Fibroblast of lung (primary cell): Measurements from ENCODE around the gene MEIS2. TPM values are rescaled to one million over a fixed set of nuclear protein-coding genes. Genes with fewer than 3 reads are reported as not detected.

Experiments
- DNase-seq, 2 donors: peaks; one replicate each; pipeline versions ENCODE4 v3.0.0 to v3.0.0-alpha.2; 2010; ENCODE audit warnings: low read depth in 2 of 2
- H2AFZ ChIP-seq: 2 replicates; pipeline ENCODE4 v1.5.1; 2012; ENCODE audit warnings: low read length, control low read depth, inconsistent platforms
- H3K27ac ChIP-seq: 2 replicates; pipeline ENCODE4 v1.5.1; 2011; ENCODE audit warnings: low read length, control low read depth; ENCODE audit not compliant: insufficient read depth
- H3K27me3 ChIP-seq: 2 replicates; pipeline ENCODE4 v1.5.1; 2011; ENCODE audit warnings: mild to moderate bottlenecking, low read length; ENCODE audit not compliant: control insufficient read depth, insufficient read depth
- H3K36me3 ChIP-seq: 2 replicates; pipeline ENCODE4 v1.5.1; 2011; ENCODE audit warnings: low read length; ENCODE audit not compliant: control insufficient read depth, insufficient read depth
- H3K4me1 ChIP-seq: 2 replicates; pipeline ENCODE4 v1.5.1; 2011; ENCODE audit warnings: low read length; ENCODE audit not compliant: control insufficient read depth, insufficient read depth; ENCODE audit errors: extremely low read depth
- H3K4me2 ChIP-seq: 2 replicates; pipeline ENCODE4 v1.5.1; 2011; ENCODE audit warnings: low read length, control low read depth; ENCODE audit not compliant: insufficient read depth; ENCODE audit errors: extremely low read depth
- H3K4me3 ChIP-seq, 4 experiments: fragments of 200-600 bp in 1 of 4; sonication (generic) in 1 of 4; replicated peaks in 1 of 4; 2 replicates each; pipeline ENCODE4 v1.5.1; 2011 to 2016; ENCODE audit warnings: low read length in 4 of 4, low read depth in 3 of 4, mild to moderate bottlenecking in 3 of 4, control low read depth in 2 of 4, inconsistent platforms in 1 of 4, mixed read lengths in 1 of 4; ENCODE audit not compliant: insufficient read depth in 1 of 4; ENCODE audit errors: control extremely low read depth in 1 of 4
- H3K79me2 ChIP-seq: 2 replicates; pipeline ENCODE4 v1.5.1; 2012; ENCODE audit warnings: mild to moderate bottlenecking, low read length, inconsistent platforms; ENCODE audit not compliant: control insufficient read depth, insufficient read depth
- H3K9ac ChIP-seq: 2 replicates; pipeline ENCODE4 v1.5.1; 2011; ENCODE audit warnings: mild to moderate bottlenecking, low read length, control low read depth; ENCODE audit not compliant: insufficient read depth
- H3K9me3 ChIP-seq: 2 replicates; pipeline ENCODE4 v1.5.1; 2012; ENCODE audit warnings: low read depth, low read length; ENCODE audit not compliant: control insufficient read depth, insufficient read depth
- H4K20me1 ChIP-seq: 2 replicates; pipeline ENCODE4 v1.5.1; 2011; ENCODE audit warnings: low read length; ENCODE audit not compliant: control insufficient read depth, insufficient read depth; ENCODE audit errors: extremely low read depth
- CTCF ChIP-seq, 2 donors: IDR thresholded peaks in 1 of 2; conservative IDR thresholded peaks in 1 of 2; 1 replicate in 1 of 2; 2 replicates in 1 of 2; pipeline ENCODE4 v1.5.1; 2011 to 2012; ENCODE audit warnings: low read length in 2 of 2, control low read depth in 1 of 2, inconsistent platforms in 1 of 2, low read depth in 1 of 2, mild to moderate bottlenecking in 1 of 2
- EZH2 ChIP-seq: IDR thresholded peaks from 2 replicates; pipeline ENCODE4 v1.5.1; 2012; ENCODE audit warnings: low read length, control low read depth, mild to moderate bottlenecking; ENCODE audit errors: missing control alignments
- polyA plus RNA-seq, 2 donors: library from polyadenylated mRNA; depleted of rRNA in 1 of 2; stranded (reverse) in 1 of 2; unstranded in 1 of 2; fragments of >200 nt; gene quantifications; 2 replicates each; pipeline ENCODE4 v1.2.1, GENCODE V29; 2011 to 2012; ENCODE audit warnings: missing spikeins in 1 of 2
- total RNA-seq: library from RNA; depleted of rRNA; stranded (reverse); fragments of >200 nt; gene quantifications from 2 replicates; pipeline ENCODE4 v1.2.1, GENCODE V29; 2014

Gene MEIS2
- total and polyA plus RNA-seq, 2 donors (not counting 1 experiment from before 2014, with no cell fraction given) = 31.0 to 37.1 TPM

DNA sequence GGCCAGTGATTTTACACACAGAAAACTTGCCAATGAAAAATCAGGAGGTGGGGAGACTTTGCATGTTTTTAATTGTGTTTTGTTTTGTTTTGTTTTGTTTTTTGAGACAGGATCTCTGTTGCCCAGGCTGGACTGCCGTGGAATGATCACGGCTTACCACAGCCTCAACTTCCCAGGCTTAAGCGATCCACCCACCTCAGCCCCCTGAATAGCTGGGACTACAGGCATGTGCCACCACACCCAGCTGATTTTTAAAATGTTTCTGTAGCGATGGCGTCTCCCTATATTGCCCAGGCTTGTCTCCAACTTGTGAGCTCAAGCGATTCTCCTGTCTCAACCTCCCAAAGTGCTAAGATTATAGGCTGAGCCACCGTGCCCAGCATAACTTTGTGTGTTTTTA, 46.0 kb downstream of the MEIS2 start:
- H3K27ac ChIP-seq = no peak overlapping the region
- no peaks in the 10 kb centered on the region for H3K36me3 ChIP-seq
- H4K20me1 ChIP-seq = no peaks in the 10 kb centered on the region
- H3K4me2 ChIP-seq = no peak overlapping the region
- TF ChIP-seq CTCF (conservative IDR thresholded peaks at IDR 0.05 in 1 of 2, IDR thresholded peaks at IDR 0.05 in 1 of 2; ENCODE audit: low read depth in 1 of 2, low read length in 2 of 2) = no peak
- no peaks in the 10 kb centered on the region for H3K9me3 ChIP-seq
- DNase-seq = peak in 1 of 2 donors; percentile 61
- H3K4me3 ChIP-seq = no peak overlapping the region
- no peaks in the 10 kb centered on the region for H3K4me1 ChIP-seq
- no peak overlapping the region for H2AFZ ChIP-seq
- no peaks in the 10 kb centered on the region for H3K27me3 ChIP-seq
- peaks cover 2% of the 10 kb centered on the region for H3K79me2 ChIP-seq
- H3K9ac ChIP-seq = no peak overlapping the region

DNA sequence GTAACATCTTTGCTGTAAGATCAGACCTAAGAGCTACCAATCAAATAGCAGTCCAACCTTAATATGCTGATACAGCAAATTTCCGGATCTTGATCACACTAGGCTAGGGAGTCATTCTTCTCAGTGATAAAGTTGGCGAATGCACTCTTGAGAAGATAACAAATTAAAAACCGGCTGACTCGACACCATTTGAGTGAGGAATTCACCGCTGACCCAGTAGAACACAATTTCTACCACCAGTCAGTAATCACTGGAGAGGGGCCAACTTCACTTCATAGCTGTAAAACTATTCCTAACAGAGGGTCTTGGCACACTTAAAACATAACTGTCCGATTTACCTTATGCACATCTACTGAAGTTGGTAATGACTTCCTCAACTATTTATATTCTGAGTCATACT, 47.2 kb downstream of the MEIS2 start:
- no peak overlapping the region for H3K27ac ChIP-seq
- H3K27me3 ChIP-seq = no peaks in the 10 kb centered on the region
- no peak overlapping the region for H2AFZ ChIP-seq
- no peak overlapping the region for H3K4me3 ChIP-seq
- H4K20me1 ChIP-seq = no peaks in the 10 kb centered on the region
- no peaks in the 10 kb centered on the region for H3K9me3 ChIP-seq
- H3K4me2 ChIP-seq = no peak overlapping the region
- peaks cover 2% of the 10 kb centered on the region for H3K79me2 ChIP-seq
- H3K36me3 ChIP-seq = no peaks in the 10 kb centered on the region
- TF ChIP-seq CTCF (conservative IDR thresholded peaks at IDR 0.05 in 1 of 2, IDR thresholded peaks at IDR 0.05 in 1 of 2; ENCODE audit: low read depth in 1 of 2, low read length in 2 of 2) (no peak), EZH2 (no peak)
- DNase-seq = peak; percentile 24 to 93
- no peaks in the 10 kb centered on the region for H3K4me1 ChIP-seq
- H3K9ac ChIP-seq = no peak overlapping the region

DNA sequence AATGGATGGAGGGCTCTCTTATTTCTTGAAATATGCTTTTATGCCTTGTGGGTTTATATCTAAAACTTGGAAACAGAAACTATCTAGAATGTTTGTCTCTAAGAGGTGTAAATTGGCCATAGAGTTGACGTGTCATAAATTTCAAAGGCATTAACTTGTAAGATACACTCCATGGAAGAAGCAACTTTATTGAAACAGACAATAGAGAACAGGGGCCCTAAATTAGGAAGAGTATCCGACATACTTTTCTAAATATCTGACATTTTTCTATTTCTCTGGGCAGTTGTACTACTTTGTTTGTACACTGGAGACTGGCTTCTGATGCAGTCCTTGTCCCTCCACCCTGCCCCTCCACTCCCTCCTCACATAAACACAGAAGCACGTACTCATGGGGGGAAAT, 50.0 kb downstream of the MEIS2 start:
- Histone ChIP-seq H3K36me3 (no peaks in the 10 kb centered on the region), H3K79me2 (peaks cover 2% of the 10 kb centered on the region), H3K27me3 (no peaks in the 10 kb centered on the region), H3K9me3 (no peaks in the 10 kb centered on the region), H3K9ac (no peak overlapping the region), H3K27ac (no peak overlapping the region), H3K4me3 (no peak overlapping the region), H2AFZ (no peak overlapping the region), H4K20me1 (no peaks in the 10 kb centered on the region), H3K4me2 (no peak overlapping the region), H3K4me1 (peaks cover 5% of the 10 kb centered on the region)
- DNase-seq = no peak
- TF ChIP-seq CTCF (conservative IDR thresholded peaks at IDR 0.05 in 1 of 2, IDR thresholded peaks at IDR 0.05 in 1 of 2; ENCODE audit: low read depth in 1 of 2, low read length in 2 of 2) = no peak
- TF ChIP-seq EZH2 = no peak
